ENCODE data around the gene NTM.

Gene NTM

DNA sequence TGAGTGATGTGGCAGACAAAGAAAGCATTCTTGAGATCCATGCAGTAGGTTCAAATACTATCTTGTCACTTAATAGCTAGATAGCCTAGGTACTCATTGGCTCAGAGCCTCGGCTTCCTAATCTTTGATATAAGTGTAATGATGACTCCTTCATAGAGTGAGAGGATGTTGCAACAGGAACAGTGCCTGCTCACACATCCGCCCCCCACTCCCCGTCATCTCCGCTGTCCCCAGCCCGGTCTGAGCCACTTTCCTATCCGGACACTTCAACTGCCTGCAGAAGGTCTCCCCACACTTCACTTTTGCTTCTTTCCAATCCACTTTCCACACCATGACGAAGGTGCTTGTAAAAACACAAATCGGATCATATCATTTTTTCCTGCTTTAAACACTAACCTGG lies 128.8 kb downstream of the NTM start:
- no peak for DNase-seq (ENCODE audit: low spot score)

DNA sequence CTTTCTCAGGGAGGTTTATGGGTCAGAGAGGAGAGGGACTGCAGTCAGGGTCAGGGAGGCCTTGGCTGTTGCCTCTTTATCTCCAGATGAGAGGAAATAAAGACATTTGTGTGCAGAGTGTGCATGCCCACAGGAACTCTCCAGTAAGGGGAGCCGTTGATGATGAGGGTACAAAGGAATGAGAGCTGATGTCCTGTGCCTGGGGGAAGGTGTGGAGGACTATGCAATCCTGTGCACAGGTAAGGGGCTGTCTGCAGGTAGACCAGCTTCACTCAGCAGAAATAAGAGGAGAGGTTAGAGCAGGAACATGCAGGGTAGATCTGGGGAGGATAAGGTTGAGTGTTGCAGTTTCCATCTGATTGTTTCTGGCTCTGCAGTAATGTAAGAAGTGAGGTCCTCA lies 132.6 kb downstream of the NTM start:
- DNase-seq (ENCODE audit: low spot score): no peak

DNA sequence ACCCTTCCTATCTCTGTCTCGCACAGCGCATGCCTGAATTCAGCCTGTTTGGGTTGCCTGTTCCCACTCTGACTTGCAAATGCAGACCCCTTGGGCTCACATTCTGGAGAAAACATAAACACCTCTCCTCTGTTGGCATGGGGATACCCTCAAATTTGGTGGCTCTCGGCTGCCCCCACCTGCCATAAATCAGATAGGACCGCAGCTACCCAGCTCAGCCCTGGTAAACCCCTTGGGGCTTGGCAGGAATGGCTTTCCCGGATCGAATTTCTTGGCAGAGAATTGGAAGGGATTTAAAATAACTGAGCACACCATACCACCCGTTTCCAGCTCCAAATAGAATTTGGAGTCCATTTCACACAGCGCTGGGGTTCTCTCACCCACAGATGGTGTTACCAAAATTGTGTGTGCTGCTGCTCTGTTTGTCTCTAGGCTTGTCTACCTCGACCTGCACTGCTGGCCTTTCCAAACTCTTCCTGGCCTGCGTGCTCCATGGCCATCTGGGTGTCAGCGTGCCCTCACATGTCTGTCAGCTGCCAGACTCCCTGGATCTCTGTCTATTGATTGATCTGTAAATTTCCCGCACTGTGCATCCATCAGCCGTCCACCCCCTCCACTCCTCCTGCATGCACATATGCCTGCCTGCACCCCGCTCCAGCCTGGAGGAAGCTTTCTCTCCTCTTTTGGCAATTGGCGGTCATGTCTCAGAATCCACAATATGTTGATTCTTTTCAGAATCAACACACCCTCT lies 134.0 kb downstream of the NTM start:
- no peak for DNase-seq (ENCODE audit: low spot score)

DNA sequence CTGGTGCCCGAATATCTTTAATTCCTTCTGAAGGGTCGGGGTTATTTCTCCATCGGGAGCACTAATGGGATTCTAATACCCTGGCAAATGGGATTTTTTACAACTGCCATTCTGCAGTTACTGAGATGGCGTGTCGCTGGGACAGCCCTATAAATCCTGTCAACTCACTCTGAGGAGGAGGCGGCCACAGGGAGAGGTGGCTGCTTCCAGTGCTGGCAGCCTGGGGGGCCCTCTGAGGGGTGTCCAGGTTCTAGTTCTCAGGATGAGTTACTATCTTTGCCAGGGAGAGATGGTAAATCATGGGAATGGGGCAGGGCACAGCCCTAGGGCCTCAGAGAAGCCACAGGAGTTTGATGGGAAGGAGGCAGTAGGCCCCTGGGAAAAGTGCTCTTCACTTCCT lies 135.9 kb downstream of the NTM start:
- DNase-seq (ENCODE audit: low spot score): no peak

DNA sequence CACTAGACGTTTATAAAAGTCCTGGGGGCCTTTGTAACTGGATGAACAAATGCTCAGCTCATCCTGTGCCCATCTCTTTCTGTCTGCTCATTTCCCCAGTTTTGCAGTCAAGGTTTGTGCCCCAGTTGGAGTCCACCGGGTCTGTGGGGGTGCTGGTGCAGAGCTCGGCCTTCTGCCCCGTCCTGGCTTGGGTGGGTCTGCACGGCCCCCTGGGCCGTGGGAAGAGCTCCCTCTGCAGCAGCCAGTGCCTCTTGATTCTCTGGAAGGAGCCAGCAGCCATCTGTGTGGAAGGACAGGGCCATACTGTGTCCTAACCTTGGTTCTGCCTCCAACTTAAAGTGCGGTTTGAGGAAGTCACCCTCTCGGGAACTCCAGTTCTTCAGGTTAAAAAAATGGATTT lies 140.2 kb downstream of the NTM start:
- DNase-seq (ENCODE audit: low spot score): no peak

DNA sequence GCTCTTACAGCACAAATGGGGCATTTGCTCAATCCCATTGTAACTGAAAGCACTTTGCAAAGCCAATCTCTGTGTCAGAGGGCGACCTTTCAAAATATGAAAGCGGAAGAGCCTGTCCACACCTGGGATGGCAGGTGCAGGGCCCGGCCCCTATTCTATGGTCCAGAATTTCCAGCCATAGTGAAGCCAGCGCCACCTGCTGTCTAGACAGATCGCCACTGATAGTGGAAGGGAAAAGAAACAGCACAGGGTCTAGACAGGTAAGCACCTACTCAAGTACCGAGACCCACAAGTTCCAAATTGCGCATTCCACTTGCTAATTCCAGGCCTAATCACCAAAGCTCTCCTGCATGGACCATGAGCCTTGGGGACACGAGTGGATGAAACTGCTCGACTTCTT lies 141.4 kb downstream of the NTM start:
- DNase-seq (ENCODE audit: low spot score): no peak

DNA sequence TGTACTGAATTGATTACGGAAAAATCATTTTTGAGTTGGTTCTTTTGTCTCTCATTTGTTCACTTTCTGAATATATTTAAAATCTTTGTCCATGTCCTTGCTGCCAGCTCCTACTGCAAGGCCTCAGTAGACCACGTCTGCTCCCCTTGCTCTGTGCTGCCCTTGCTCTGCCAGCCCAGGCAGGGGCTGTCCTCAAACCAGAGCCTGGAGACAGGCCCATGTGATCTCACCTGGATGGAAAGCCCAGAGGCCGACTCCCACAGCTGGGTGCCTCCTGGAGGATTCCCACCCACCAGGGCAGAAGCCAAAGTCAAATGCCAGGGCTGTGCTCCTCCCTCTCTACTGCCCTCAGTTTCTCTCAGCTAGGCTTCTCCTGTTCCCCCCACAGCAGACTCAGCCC lies 141.8 kb downstream of the NTM start:
- DNase-seq (ENCODE audit: low spot score): no peak

DNA sequence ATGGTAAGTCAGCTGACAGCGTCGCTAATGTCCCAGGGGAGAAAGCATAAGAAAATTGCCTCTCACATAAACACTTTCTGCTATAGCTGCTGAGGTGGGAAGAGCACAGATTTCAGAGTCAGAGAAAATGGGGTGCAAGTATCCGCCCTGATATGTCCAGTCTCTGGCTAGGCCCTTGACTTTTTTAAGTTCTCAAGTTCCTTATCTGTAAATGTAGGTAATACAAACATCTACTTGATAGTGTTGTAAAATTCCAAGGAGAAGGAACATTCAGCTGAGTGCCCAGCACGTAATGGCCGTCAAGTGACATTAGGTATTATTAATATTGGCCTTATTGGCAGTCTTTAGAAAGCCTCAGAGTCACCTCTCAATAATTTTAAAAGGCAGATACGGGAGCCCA lies 143.6 kb downstream of the NTM start:
- DNase-seq (ENCODE audit: low spot score): no peak

DNA sequence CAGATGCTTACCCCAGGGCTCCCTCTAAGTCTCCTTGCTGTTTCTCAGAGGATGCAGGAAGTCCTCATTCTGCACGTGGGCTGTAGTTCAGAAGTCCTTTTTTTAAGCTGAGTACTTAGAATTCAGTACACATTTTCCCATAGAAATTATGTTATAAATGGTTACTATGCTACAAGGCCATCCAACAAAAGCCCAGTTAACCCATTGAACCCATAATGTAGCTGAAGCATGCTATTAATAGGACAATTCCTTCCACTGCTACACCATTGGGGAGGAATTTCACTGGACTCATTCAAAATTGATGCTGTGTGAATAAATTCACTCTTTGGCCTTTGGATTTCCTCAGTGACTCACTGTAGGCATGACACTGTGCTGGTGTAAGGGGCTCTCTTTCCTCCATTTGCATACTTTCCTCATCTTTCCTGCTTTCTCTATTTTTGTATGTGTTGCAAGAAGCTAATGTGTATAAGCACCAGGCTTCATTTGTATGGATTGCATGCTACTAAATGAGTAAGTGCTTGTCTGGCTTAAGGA lies 148.0 kb downstream of the NTM start:
- DNase-seq (ENCODE audit: low spot score): no peak

DNA sequence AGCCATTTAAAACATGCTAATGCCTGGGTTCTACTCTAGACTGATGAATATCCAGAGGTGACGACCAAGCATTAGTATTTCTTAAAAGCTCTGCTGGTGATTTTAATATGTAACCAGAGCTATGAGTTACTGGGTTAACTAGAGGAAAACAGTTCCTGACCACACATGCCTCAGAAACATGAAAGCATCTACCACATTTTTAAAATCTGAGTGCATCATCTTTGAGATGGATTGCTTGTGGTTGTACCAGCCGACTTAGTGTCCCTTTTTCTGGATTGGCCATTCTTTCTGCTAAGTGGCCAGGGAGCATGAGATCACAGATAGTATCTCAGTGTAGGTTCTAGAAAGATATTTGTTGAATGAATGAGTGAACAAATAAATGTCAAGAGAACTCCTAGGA lies 152.4 kb downstream of the NTM start:
- DNase-seq (ENCODE audit: low spot score): no peak

DNA sequence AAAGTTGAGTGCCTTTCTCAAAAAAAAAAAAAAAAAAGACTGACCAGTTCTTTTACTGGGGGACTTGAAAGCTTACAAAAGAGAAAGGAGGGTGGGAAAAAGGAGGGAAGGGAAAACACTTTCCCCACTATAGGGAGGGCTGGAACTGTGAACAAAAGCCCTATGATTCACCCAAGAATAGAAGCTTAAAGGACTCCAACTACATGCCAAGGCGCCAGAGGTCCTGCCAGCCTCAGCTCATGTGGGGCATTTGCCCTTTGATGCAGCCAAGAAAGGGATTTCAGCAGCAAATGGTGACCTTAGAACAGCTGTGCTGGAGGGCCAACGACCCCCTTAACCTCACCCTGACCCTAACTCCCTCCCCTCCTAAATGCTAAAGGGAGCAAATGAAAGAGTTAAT lies 160.0 kb downstream of the NTM start:
- DNase-seq (ENCODE audit: low spot score): no peak

DNA sequence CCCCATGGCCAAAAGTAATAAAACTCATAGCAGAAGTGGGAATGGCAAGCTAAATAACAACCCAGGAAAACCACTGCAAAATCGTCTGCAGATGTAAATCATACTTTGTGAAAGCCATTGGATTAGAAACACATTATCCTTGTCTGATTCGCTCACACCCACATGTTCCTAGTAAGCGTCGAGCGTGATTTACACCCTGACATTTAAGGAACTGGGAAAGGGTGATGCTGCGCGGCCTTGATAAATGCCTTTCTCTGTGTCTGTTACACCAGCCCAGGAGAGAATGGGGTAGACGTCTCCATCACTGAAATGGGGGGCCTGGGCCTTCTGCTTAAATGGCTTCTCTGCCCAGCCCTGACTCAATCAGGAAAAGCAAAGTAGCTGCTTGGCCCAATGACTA lies 162.7 kb downstream of the NTM start:
- DNase-seq (ENCODE audit: low spot score): no peak

DNA sequence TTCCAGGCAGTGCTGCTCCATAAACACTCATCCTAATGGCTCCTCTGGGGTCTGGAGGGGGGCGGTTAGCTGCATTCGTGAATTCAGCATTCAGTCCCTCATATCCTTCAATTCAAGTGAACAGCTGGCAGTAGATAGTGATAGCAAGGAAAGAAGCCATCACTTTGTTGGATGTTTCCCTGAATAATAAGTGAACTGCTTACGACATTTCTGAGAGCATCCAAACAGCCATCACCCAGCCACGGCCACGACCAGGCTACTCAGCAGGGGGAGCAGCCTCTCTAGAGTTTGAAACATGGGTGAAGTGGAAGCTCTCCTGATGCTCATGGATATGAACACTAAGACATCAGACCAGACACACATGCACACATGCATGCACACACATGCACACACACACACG lies 163.6 kb downstream of the NTM start:
- DNase-seq (ENCODE audit: low spot score): no peak

DNA sequence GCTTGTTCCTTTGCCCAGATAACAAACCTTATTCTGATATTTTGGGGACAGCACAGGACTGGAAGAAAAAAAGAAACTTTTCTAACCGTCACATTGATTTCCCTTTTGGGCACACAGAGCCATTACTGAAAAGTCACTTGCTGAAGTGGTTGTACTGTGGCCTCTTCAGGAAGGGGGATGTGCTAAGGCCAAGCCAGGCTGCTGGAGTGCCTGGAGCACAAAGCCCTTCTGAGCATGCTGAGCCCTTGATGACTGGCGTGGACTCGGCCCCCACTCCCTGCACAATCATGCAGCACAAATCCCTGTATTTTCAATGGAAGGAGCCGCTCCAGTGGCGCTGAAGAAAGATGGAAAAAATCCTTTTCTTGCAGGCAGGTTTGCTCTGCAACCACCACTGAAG lies 164.2 kb downstream of the NTM start:
- DNase-seq (ENCODE audit: low spot score): no peak

DNA sequence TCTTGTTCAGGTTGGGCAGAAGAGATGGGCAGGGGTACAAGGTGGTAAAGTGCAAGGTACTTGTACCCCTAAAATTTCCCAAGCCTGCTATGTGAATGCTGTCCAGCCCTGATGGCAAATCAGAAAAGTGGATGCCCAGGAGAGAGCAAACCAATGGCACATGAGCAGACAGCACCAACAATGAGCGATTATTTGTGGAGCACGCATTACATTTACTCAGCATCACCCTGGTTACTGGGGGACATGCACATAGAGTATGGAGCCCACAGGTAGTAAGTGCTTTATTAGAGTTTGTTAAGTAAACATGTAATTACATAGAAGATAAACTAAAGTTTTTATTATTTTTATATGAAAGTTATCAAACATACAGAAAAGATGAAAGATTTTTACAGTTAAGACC lies 165.7 kb downstream of the NTM start:
- DNase-seq (ENCODE audit: low spot score): no peak

DNA sequence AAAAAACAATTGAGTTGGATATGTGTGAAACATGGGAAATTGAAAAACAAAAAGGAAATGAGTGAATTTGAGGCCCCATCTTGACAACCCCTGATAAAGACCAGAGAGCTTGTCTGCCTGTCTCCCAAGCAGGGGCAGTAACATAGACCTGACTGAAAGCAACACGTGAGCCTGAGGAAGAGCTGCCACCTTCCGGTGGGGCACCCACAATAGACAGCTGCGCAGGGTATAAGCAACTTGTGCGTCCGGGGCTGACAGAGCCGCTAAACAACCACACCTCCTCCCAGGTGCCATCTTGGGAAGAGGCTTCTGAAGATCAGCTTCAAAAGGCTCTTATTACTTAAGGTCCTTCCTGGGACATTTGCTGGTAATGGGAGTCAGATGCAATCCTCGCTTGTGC lies 166.8 kb downstream of the NTM start:
- DNase-seq (ENCODE audit: low spot score): no peak

DNA sequence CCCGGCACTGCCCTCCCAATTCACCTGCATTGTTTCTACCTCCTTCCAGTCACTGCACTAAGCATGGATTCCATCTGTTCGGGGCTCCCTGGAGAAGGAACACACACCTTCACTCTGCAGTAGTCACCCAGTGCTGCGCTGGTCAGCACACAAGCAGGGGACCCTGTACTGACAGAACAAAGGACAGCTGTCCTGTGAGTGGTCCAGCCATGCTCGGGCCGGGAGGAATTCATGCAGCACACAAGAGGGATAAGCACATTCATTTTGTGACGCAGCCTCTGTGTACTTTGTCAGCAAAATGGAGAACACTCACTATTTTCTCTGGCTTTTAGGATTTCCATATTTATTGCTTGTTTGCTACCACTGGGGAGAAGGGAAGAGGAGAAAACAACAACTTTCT lies 167.3 kb downstream of the NTM start:
- no peak for DNase-seq (ENCODE audit: low spot score)

DNA sequence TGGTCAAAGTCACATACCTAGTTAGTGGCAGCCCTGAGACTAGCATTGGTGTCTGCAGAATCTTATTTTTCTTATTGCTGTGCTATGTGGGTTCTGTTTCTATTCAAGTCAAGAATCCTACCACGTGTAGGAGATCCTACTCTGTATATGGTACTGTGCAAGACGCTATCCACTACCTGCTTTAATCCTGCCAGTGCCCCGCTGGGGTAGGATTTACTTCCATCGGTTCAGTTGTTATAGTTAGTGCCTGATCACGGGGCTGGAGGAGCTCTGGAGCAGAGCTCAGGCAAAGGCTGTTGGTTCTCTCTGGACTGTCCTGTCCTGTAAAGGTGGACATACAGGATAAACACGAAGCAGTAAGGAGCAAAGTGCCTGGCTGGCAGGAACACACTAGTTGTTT lies 167.9 kb downstream of the NTM start:
- DNase-seq (ENCODE audit: low spot score): no peak

DNA sequence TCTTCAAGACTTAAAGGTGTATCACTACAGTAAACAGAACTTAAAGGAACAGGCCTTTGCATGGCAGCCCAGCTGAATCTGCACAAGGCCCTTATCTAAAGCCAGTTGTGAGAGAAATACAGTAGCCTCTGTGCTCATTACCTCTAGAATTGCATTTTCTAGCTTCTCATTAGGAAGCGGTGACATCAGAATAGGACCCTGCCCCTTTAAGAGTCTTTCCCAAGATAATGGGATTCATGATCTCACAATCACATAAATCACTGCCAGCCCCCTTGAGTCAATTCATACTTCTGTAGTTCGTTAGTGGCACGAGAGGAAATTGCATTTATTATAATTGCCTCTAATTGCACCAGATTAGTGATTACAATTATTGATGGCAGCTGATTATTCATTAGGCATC lies 170.3 kb downstream of the NTM start:
- DNase-seq (ENCODE audit: low spot score): no peak

DNA sequence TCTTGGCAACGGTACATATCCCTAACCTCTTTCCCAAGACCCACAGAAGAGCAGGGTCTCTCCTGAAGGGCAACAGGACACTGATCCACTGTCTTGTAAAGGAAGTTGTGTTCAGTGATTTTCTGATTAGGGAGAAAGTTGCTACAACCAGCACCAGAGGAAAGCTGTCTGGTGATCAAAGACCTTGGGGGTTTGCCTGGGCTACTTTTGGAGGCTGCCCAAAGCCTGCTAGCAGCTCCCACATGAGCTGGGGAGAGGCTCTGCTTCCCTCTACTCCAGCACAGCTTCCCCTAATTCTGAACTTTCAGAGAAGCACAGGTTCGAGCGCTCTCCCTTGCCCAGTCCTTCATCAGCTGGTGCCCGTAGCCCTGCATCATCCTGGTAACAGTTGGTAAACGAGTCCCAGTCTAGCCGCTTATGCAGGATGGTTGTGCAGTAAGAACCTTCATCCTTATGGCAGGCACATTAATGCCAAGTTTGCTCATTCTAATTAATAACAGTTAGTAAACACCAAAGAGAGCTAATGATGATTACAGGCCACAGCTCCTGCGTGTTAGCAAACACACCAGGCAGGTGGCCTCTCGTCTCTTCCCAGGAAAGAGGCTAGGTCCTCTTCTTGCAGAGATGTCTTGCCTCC lies 173.1 kb downstream of the NTM start:
- DNase-seq (ENCODE audit: low spot score): no peak

DNA sequence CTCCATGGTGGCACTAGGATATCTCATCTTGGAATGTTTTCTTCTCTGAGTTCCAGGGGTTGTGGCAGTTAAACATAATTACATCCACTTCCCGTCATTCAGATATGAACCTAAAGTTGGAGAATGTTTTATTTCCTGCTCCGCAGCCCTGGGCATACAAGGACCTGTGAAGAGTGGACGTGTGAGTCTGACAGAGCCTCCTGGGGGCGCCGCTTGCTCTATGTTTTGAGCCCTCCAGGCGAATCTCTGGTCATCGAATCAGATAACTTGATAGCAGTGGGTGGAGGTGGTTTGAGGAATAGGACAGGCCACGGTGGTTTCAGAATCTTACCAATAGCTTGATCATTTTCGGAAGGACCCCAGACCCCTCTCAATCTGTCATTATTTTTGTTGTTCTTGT lies 174.2 kb downstream of the NTM start:
- DNase-seq (ENCODE audit: low spot score): no peak

DNA sequence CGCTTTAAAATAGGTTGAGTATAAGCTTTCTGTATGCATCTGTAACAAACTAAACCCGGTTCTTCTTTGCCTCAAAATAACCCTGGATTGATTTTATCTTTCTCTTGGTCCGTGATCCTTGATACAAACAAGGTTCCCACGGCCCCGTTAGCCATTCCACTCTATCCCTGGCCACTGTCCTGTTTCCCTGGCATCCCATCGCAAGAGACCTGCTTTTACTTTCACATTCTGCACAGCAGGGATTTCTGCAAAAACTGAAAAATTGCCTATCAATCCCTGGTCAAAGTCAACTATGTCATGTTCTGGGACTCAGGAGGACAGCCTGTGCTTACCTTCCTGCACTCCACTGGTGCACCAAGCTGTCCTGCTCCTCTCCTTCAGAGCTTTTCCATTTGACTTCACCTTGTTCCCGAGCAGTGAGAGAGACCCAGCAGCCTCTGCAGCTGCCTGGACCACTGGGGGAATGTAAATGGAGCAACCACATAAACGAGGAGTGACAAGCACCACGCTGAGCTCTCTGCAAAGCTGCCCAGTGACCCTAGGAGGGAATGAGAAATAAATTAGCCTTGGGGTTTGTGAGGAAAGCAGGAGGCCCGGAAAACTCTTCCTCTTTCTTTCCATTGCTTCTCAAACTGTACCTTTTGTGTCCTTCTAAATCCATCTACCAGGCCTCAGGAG lies 175.9 kb downstream of the NTM start:
- DNase-seq (ENCODE audit: low spot score): no peak

DNA sequence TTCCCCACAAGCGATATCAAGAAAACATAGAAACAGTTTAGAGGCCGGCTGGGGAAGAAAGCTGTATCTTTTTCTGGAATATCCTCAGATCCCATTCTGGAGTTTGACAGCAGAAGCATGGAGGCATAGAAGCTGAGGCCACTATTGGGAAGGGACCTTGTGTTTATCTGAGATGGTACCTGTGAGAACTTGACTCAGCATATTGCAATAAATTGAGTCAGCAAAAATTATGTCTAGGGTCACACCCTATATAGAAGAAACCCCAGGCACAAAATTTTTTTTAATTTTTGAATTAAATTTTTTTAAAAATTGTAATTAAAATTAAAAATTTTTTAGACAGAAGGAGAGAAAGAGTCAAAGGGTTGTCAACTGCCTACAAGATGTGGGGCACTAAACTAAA lies 178.7 kb downstream of the NTM start:
- DNase-seq (ENCODE audit: low spot score): no peak
